Trophoblast cell (in vitro differentiated cells and primary cell): ENCODE results near the gene TFF3.
A peak's percentile ranks its signal among the peaks of the same experiment; 100 is the strongest.

Experiments used
- DNase-seq, 2 donors: peaks; one replicate each; pipeline ENCODE4 v3.0.0-alpha.2; 2016
- H2AFZ ChIP-seq: 2 replicates; pipeline ENCODE4 v1.6.1; 2013; ENCODE audit warnings: low read length, moderate library complexity, mild to moderate bottlenecking; ENCODE audit not compliant: insufficient read depth, poor library complexity
- H2AK5ac ChIP-seq: 2 replicates; pipeline ENCODE4 v1.6.1; 2013; ENCODE audit warnings: mild to moderate bottlenecking, low read length
- H2BK120ac ChIP-seq: 2 replicates; pipeline ENCODE4 v1.6.1; 2013; ENCODE audit warnings: low read length, mild to moderate bottlenecking, moderate library complexity; ENCODE audit not compliant: insufficient read depth, poor library complexity
- H2BK12ac ChIP-seq: 2 replicates; pipeline ENCODE4 v1.6.1; 2013; ENCODE audit warnings: mild to moderate bottlenecking, low read length, moderate library complexity
- H2BK5ac ChIP-seq: 2 replicates; pipeline ENCODE4 v1.6.1; 2013; ENCODE audit warnings: low read length, low read depth, moderate library complexity, mild to moderate bottlenecking; ENCODE audit not compliant: poor library complexity
- H3K14ac ChIP-seq: 2 replicates; pipeline ENCODE4 v1.6.1; 2013; ENCODE audit warnings: mild to moderate bottlenecking, low read length
- H3K18ac ChIP-seq: 2 replicates; pipeline ENCODE4 v1.6.1; 2013; ENCODE audit warnings: mild to moderate bottlenecking, low read length
- H3K23ac ChIP-seq: 2 replicates; pipeline ENCODE4 v1.6.1; 2013; ENCODE audit warnings: low read length
- H3K27ac ChIP-seq: 2 replicates; pipeline ENCODE4 v1.5.1; 2013; ENCODE audit warnings: low read depth, mild to moderate bottlenecking, inconsistent platforms, low read length, moderate library complexity
- H3K27me3 ChIP-seq: 2 replicates; pipeline ENCODE4 v1.6.1; 2013; ENCODE audit warnings: inconsistent platforms, mild to moderate bottlenecking, low read length, moderate library complexity; ENCODE audit not compliant: insufficient read depth
- H3K36me3 ChIP-seq, 2 experiments: 1 replicate in 1 of 2; 2 replicates in 1 of 2; pipeline ENCODE4 v1.6.1; 2013; ENCODE audit warnings: low read length in 2 of 2, mild to moderate bottlenecking in 2 of 2, moderate library complexity in 1 of 2; ENCODE audit not compliant: insufficient read depth in 2 of 2, control insufficient read depth in 1 of 2
- H3K4ac ChIP-seq: 2 replicates; pipeline ENCODE4 v1.6.1; 2013; ENCODE audit warnings: low read depth, mild to moderate bottlenecking, low read length, moderate library complexity
- H3K4me1 ChIP-seq, 2 experiments: 1 replicate in 1 of 2; 2 replicates in 1 of 2; pipeline ENCODE4 v1.6.1; 2013; ENCODE audit warnings: low read length in 2 of 2, mild to moderate bottlenecking in 2 of 2, moderate library complexity in 1 of 2; ENCODE audit not compliant: insufficient read depth in 2 of 2, control insufficient read depth in 1 of 2
- H3K4me2 ChIP-seq: 2 replicates; pipeline ENCODE4 v1.6.1; 2013; ENCODE audit warnings: inconsistent platforms, mild to moderate bottlenecking, low read length, moderate library complexity
- H3K4me3 ChIP-seq: 2 replicates; pipeline ENCODE4 v1.5.1; 2013; ENCODE audit warnings: mild to moderate bottlenecking, low read depth, low read length, inconsistent platforms
- H3K79me1 ChIP-seq: one replicate; pipeline ENCODE4 v1.6.1; 2013; ENCODE audit warnings: low read length
- H3K79me2 ChIP-seq: 2 replicates; pipeline ENCODE4 v1.6.1; 2013; ENCODE audit warnings: low read length, mild to moderate bottlenecking; ENCODE audit not compliant: control insufficient read depth, insufficient read depth, poor library complexity
- H3K9ac ChIP-seq: 2 replicates; pipeline ENCODE4 v1.6.1; 2013; ENCODE audit warnings: mild to moderate bottlenecking, low read length
- H3K9me3 ChIP-seq: 2 replicates; pipeline ENCODE4 v1.6.1; 2013; ENCODE audit warnings: low read depth, mild to moderate bottlenecking, control low read depth, inconsistent platforms, low read length; ENCODE audit not compliant: insufficient read depth
- H4K12ac ChIP-seq: 2 replicates; pipeline ENCODE4 v1.6.1; 2013; ENCODE audit warnings: low read depth, mild to moderate bottlenecking, low read length, moderate library complexity
- H4K8ac ChIP-seq: 2 replicates; pipeline ENCODE4 v1.6.1; 2013; ENCODE audit warnings: low read depth, mild to moderate bottlenecking, low read length, moderate library complexity
- H4K91ac ChIP-seq: one replicate; pipeline ENCODE4 v1.6.1; 2013; ENCODE audit warnings: low read depth, mild to moderate bottlenecking, low read length, moderate library complexity
- WGBS: extraction: QIAGEN DNeasy Blood & Tissue Kit; methylation state at CpG from one replicate; pipeline ENCODE4 v1.1.7; 2013; ENCODE audit warnings: missing lambda C conversion rate; ENCODE audit not compliant: insufficient read length, insufficient coverage; ENCODE audit errors: extremely low coverage; 5-methylcytosine and 5-hydroxymethylcytosine counted together

Gene TFF3

GRCh38 chr21:42353623-42354022 is 38.4 kb upstream of the TFF3 start:
- H3K4me1 ChIP-seq = no peaks in the 10 kb centered on the region
- no peak overlapping the region for H2BK12ac ChIP-seq
- no peak overlapping the region for H4K12ac ChIP-seq
- H3K9me3 ChIP-seq = peaks cover 3% of the 10 kb centered on the region
- no peaks in the 10 kb centered on the region for H3K36me3 ChIP-seq
- H4K8ac ChIP-seq = no peak overlapping the region
- no peak overlapping the region for H4K91ac ChIP-seq
- H2AFZ ChIP-seq = no peak overlapping the region
- peak overlapping the region; percentile 16 for H3K4me3 ChIP-seq
- no peak overlapping the region for H2BK120ac ChIP-seq
- H3K18ac ChIP-seq = no peak overlapping the region
- no peaks in the 10 kb centered on the region for H3K79me1 ChIP-seq
- no CpG with 5 or more reads among the region's 5 CpGs for WGBS
- no peak overlapping the region for H2BK5ac ChIP-seq
- peak overlapping the region; percentile 8 for H3K23ac ChIP-seq
- no peak for DNase-seq
- H3K9ac ChIP-seq = no peak overlapping the region
- H3K14ac ChIP-seq = no peak overlapping the region
- no peak overlapping the region for H3K4ac ChIP-seq
- H3K79me2 ChIP-seq = no peaks in the 10 kb centered on the region
- H3K4me2 ChIP-seq = no peak overlapping the region
- no peaks in the 10 kb centered on the region for H3K27me3 ChIP-seq
- H3K27ac ChIP-seq = no peak overlapping the region
- no peak overlapping the region for H2AK5ac ChIP-seq

GRCh38 chr21:42352441-42353095 is 37.4 kb upstream of the TFF3 start:
- Histone ChIP-seq H4K12ac (no peak overlapping the region), H3K14ac (no peak overlapping the region), H3K4me1 (no peaks in the 10 kb centered on the region), H2AK5ac (no peak overlapping the region), H3K4ac (no peak overlapping the region), H3K79me1 (no peaks in the 10 kb centered on the region), H4K8ac (no peak overlapping the region), H3K18ac (no peak overlapping the region), H3K9me3 (peaks cover 2% of the 10 kb centered on the region), H2BK120ac (no peak overlapping the region), H3K27ac (no peak overlapping the region), H2BK12ac (no peak overlapping the region), H3K27me3 (no peaks in the 10 kb centered on the region), H3K79me2 (no peaks in the 10 kb centered on the region), H3K36me3 (no peaks in the 10 kb centered on the region), H2BK5ac (no peak overlapping the region), H3K23ac (no peak overlapping the region), H4K91ac (no peak overlapping the region), H3K4me3 (no peak overlapping the region), H3K4me2 (no peak overlapping the region), H3K9ac (no peak overlapping the region), H2AFZ (no peak overlapping the region)
- no CpG with 5 or more reads among the region's 14 CpGs for WGBS
- DNase-seq = no peak

GRCh38 chr21:42351626-42352440 is 36.6 kb upstream of the TFF3 start:
- no peaks in the 10 kb centered on the region for H3K79me2 ChIP-seq
- no peak overlapping the region for H3K27ac ChIP-seq
- DNase-seq = no peak
- no peaks in the 10 kb centered on the region for H3K79me1 ChIP-seq
- no peak overlapping the region for H3K4ac ChIP-seq
- no peaks in the 10 kb centered on the region for H3K9me3 ChIP-seq
- no peak overlapping the region for H4K12ac ChIP-seq
- no CpG with 5 or more reads among the region's 11 CpGs for WGBS
- no peak overlapping the region for H2BK120ac ChIP-seq
- H2BK12ac ChIP-seq = no peak overlapping the region
- no peak overlapping the region for H2BK5ac ChIP-seq
- no peak overlapping the region for H4K8ac ChIP-seq
- H3K4me1 ChIP-seq = no peaks in the 10 kb centered on the region
- H3K36me3 ChIP-seq = no peaks in the 10 kb centered on the region
- H3K4me2 ChIP-seq = no peak overlapping the region
- no peak overlapping the region for H3K4me3 ChIP-seq
- H3K9ac ChIP-seq = no peak overlapping the region
- H3K27me3 ChIP-seq = no peaks in the 10 kb centered on the region
- no peak overlapping the region for H2AK5ac ChIP-seq
- no peak overlapping the region for H3K18ac ChIP-seq
- H3K23ac ChIP-seq = no peak overlapping the region
- no peak overlapping the region for H4K91ac ChIP-seq
- no peak overlapping the region for H2AFZ ChIP-seq
- H3K14ac ChIP-seq = no peak overlapping the region

- no peaks in the 10 kb centered on the region for H3K79me2 ChIP-seq
- H3K4me1 ChIP-seq = no peaks in the 10 kb centered on the region
- H3K36me3 ChIP-seq = no peaks in the 10 kb centered on the region
- H3K18ac ChIP-seq = no peak within 1 kb of the TSS
- no peak within 1 kb of the TSS for H4K8ac ChIP-seq
- H2AK5ac ChIP-seq = no peak within 1 kb of the TSS
- DNase-seq = no peak
- no peak within 1 kb of the TSS for H2BK120ac ChIP-seq
- no peak within 1 kb of the TSS for H4K12ac ChIP-seq
- no peak within 1 kb of the TSS for H4K91ac ChIP-seq
- H3K4me3 ChIP-seq = no peak within 1 kb of the TSS
- no peak within 1 kb of the TSS for H3K23ac ChIP-seq
- H3K4ac ChIP-seq = no peak within 1 kb of the TSS
- H3K14ac ChIP-seq = no peak within 1 kb of the TSS
- H2BK12ac ChIP-seq = no peak within 1 kb of the TSS
- H3K27me3 ChIP-seq = no peaks in the 10 kb centered on the region
- H3K9ac ChIP-seq = no peak within 1 kb of the TSS
- no peak within 1 kb of the TSS for H3K4me2 ChIP-seq
- H2AFZ ChIP-seq = no peak within 1 kb of the TSS
- no peaks in the 10 kb centered on the region for H3K79me1 ChIP-seq
- no CpG with 5 or more reads among the region's 13 CpGs for WGBS
- no peak within 1 kb of the TSS for H3K27ac ChIP-seq
- no peak within 1 kb of the TSS for H2BK5ac ChIP-seq
- no peaks in the 10 kb centered on the region for H3K9me3 ChIP-seq
These were observed 35.8 kb upstream of the TFF3 start, which contains the start of gene TFF2 for GRCh38 chr21:42350927-42351426. Gene TFF2, minus strand, starts transcription at chr21:42350994. Its CDS starts 37 bp downstream, at chr21:42350957.
